Trophoblast cell (in vitro differentiated cells and primary cell): ENCODE results near the gene EIF3D.

ENCODE experiments used
- DNase-seq, 2 donors: peaks; one replicate each; pipeline ENCODE4 v3.0.0-alpha.2; 2016
- H2AFZ ChIP-seq: 2 replicates; pipeline ENCODE4 v1.6.1; 2013; ENCODE audit warnings: low read length, moderate library complexity, mild to moderate bottlenecking; ENCODE audit not compliant: insufficient read depth, poor library complexity
- H2AK5ac ChIP-seq: 2 replicates; pipeline ENCODE4 v1.6.1; 2013; ENCODE audit warnings: mild to moderate bottlenecking, low read length
- H2BK120ac ChIP-seq: 2 replicates; pipeline ENCODE4 v1.6.1; 2013; ENCODE audit warnings: low read length, mild to moderate bottlenecking, moderate library complexity; ENCODE audit not compliant: insufficient read depth, poor library complexity
- H2BK12ac ChIP-seq: 2 replicates; pipeline ENCODE4 v1.6.1; 2013; ENCODE audit warnings: mild to moderate bottlenecking, low read length, moderate library complexity
- H2BK5ac ChIP-seq: 2 replicates; pipeline ENCODE4 v1.6.1; 2013; ENCODE audit warnings: low read length, low read depth, moderate library complexity, mild to moderate bottlenecking; ENCODE audit not compliant: poor library complexity
- H3K14ac ChIP-seq: 2 replicates; pipeline ENCODE4 v1.6.1; 2013; ENCODE audit warnings: mild to moderate bottlenecking, low read length
- H3K18ac ChIP-seq: 2 replicates; pipeline ENCODE4 v1.6.1; 2013; ENCODE audit warnings: mild to moderate bottlenecking, low read length
- H3K23ac ChIP-seq: 2 replicates; pipeline ENCODE4 v1.6.1; 2013; ENCODE audit warnings: low read length
- H3K27ac ChIP-seq: 2 replicates; pipeline ENCODE4 v1.5.1; 2013; ENCODE audit warnings: low read depth, mild to moderate bottlenecking, inconsistent platforms, low read length, moderate library complexity
- H3K27me3 ChIP-seq: 2 replicates; pipeline ENCODE4 v1.6.1; 2013; ENCODE audit warnings: inconsistent platforms, mild to moderate bottlenecking, low read length, moderate library complexity; ENCODE audit not compliant: insufficient read depth
- H3K36me3 ChIP-seq, 2 experiments: 1 replicate in 1 of 2; 2 replicates in 1 of 2; pipeline ENCODE4 v1.6.1; 2013; ENCODE audit warnings: low read length in 2 of 2, mild to moderate bottlenecking in 2 of 2, moderate library complexity in 1 of 2; ENCODE audit not compliant: insufficient read depth in 2 of 2, control insufficient read depth in 1 of 2
- H3K4ac ChIP-seq: 2 replicates; pipeline ENCODE4 v1.6.1; 2013; ENCODE audit warnings: low read depth, mild to moderate bottlenecking, low read length, moderate library complexity
- H3K4me1 ChIP-seq, 2 experiments: 1 replicate in 1 of 2; 2 replicates in 1 of 2; pipeline ENCODE4 v1.6.1; 2013; ENCODE audit warnings: low read length in 2 of 2, mild to moderate bottlenecking in 2 of 2, moderate library complexity in 1 of 2; ENCODE audit not compliant: insufficient read depth in 2 of 2, control insufficient read depth in 1 of 2
- H3K4me2 ChIP-seq: 2 replicates; pipeline ENCODE4 v1.6.1; 2013; ENCODE audit warnings: inconsistent platforms, mild to moderate bottlenecking, low read length, moderate library complexity
- H3K4me3 ChIP-seq: 2 replicates; pipeline ENCODE4 v1.5.1; 2013; ENCODE audit warnings: mild to moderate bottlenecking, low read depth, low read length, inconsistent platforms
- H3K79me1 ChIP-seq: one replicate; pipeline ENCODE4 v1.6.1; 2013; ENCODE audit warnings: low read length
- H3K79me2 ChIP-seq: 2 replicates; pipeline ENCODE4 v1.6.1; 2013; ENCODE audit warnings: low read length, mild to moderate bottlenecking; ENCODE audit not compliant: control insufficient read depth, insufficient read depth, poor library complexity
- H3K9ac ChIP-seq: 2 replicates; pipeline ENCODE4 v1.6.1; 2013; ENCODE audit warnings: mild to moderate bottlenecking, low read length
- H3K9me3 ChIP-seq: 2 replicates; pipeline ENCODE4 v1.6.1; 2013; ENCODE audit warnings: low read depth, mild to moderate bottlenecking, control low read depth, inconsistent platforms, low read length; ENCODE audit not compliant: insufficient read depth
- H4K12ac ChIP-seq: 2 replicates; pipeline ENCODE4 v1.6.1; 2013; ENCODE audit warnings: low read depth, mild to moderate bottlenecking, low read length, moderate library complexity
- H4K8ac ChIP-seq: 2 replicates; pipeline ENCODE4 v1.6.1; 2013; ENCODE audit warnings: low read depth, mild to moderate bottlenecking, low read length, moderate library complexity
- H4K91ac ChIP-seq: one replicate; pipeline ENCODE4 v1.6.1; 2013; ENCODE audit warnings: low read depth, mild to moderate bottlenecking, low read length, moderate library complexity
- WGBS: extraction: QIAGEN DNeasy Blood & Tissue Kit; methylation state at CpG from one replicate; pipeline ENCODE4 v1.1.7; 2013; ENCODE audit warnings: missing lambda C conversion rate; ENCODE audit not compliant: insufficient read length, insufficient coverage; ENCODE audit errors: extremely low coverage; 5-methylcytosine and 5-hydroxymethylcytosine counted together

The EIF3D gene

DNA sequence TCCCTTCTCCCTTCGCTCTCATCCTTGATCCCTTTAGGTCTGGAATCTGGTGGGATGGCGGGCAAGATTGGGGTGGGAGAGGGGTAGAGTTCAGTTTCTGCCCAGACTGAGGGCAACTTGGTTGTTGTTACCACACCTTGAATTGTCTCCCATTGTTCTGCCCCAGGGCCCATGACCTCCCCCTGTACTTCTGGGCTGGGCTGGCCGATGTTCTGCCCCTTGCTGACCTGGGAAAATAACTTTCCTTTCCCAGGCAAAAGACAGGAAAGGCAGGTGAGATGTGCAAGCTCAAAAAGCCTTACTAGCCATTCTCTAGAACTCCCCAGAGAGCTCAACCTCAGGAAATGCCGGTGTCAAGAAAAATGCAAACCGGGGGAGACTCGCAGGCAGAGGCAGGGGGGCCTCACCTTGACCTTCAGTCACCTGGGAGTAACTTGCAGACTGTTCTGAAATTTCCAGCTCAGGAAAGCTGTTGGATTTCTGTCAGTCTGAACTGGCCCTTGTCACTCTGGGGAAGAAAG is 32.4 kb upstream of the EIF3D start:
- no peak overlapping the region for H2BK120ac ChIP-seq
- no peak overlapping the region for H4K8ac ChIP-seq
- no peak overlapping the region for H3K27ac ChIP-seq
- no peaks in the 10 kb centered on the region for H3K79me1 ChIP-seq
- no peak overlapping the region for H3K23ac ChIP-seq
- WGBS = no CpG with 5 or more reads among the region's 6 CpGs
- H3K4me2 ChIP-seq = no peak overlapping the region
- no peak overlapping the region for H3K4me3 ChIP-seq
- no peak overlapping the region for H3K4ac ChIP-seq
- H3K36me3 ChIP-seq = no peaks in the 10 kb centered on the region
- H3K9ac ChIP-seq = no peak overlapping the region
- DNase-seq = no peak
- no peak overlapping the region for H2BK5ac ChIP-seq
- H3K79me2 ChIP-seq = no peaks in the 10 kb centered on the region
- no peak overlapping the region for H2BK12ac ChIP-seq
- H3K4me1 ChIP-seq = peaks cover 0 to 2% of the 10 kb centered on the region in 2 experiments
- H3K14ac ChIP-seq = no peak overlapping the region
- no peak overlapping the region for H2AFZ ChIP-seq
- H2AK5ac ChIP-seq = no peak overlapping the region
- H3K27me3 ChIP-seq = no peaks in the 10 kb centered on the region
- no peak overlapping the region for H3K18ac ChIP-seq
- no peak overlapping the region for H4K12ac ChIP-seq
- H4K91ac ChIP-seq = no peak overlapping the region
- no peaks in the 10 kb centered on the region for H3K9me3 ChIP-seq

DNA sequence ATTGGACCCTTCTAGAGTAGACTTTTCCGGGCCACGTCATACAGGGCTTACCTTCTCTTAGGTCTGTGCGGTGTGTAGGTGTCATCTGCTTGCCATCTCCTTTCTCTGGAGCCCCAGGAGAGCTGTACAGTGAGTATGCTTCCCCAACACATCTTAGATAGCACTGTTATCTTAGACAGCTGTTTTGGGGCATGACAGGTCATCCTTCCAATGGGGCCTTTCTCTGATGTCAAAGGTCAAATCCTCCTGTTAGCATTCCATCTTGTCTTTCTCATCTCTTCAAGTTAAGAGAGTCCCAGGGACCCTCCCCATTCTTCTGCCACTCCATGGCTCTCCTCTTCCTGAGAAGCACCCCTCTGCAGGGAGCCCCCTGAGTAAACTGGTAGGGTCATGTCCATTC is 31.0 kb upstream of the EIF3D start:
- Histone ChIP-seq H3K9ac (no peak overlapping the region), H2AK5ac (no peak overlapping the region), H3K36me3 (no peaks in the 10 kb centered on the region), H4K8ac (no peak overlapping the region), H3K27me3 (no peaks in the 10 kb centered on the region), H3K23ac (no peak overlapping the region), H3K14ac (no peak overlapping the region), H3K4ac (no peak overlapping the region), H3K4me1 (peaks cover 0 to 2% of the 10 kb centered on the region in 2 experiments), H2AFZ (no peak overlapping the region), H2BK12ac (no peak overlapping the region), H3K4me2 (no peak overlapping the region), H2BK120ac (no peak overlapping the region), H4K12ac (no peak overlapping the region), H4K91ac (no peak overlapping the region), H3K79me2 (no peaks in the 10 kb centered on the region), H3K79me1 (no peaks in the 10 kb centered on the region), H2BK5ac (no peak overlapping the region), H3K9me3 (no peaks in the 10 kb centered on the region), H3K4me3 (no peak overlapping the region), H3K27ac (no peak overlapping the region), H3K18ac (no peak overlapping the region)
- no CpG with 5 or more reads among the region's 3 CpGs for WGBS
- DNase-seq = no peak

DNA sequence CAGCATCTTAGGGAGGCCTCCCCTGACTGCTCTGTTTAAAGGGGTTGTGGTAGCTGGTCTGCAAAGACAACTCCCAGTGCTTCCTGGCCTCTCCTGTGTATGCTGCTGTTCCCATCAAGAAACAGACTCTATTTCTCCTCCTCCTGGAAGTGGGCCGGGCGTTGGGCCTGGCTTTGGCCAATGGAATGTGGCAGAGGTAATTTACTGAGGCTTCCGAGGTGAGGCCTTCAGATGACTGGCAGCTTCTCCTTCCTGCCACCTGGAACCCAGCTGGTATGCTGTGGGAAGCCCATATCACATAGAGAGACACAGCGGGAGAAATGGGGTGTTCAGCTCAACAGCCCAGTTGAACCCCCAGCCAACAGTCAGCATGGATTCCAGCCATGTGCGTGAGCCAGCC is 25.1 kb upstream of the EIF3D start:
- H3K27me3 ChIP-seq = no peaks in the 10 kb centered on the region
- H3K4me1 ChIP-seq = no peaks in the 10 kb centered on the region
- H3K36me3 ChIP-seq = no peaks in the 10 kb centered on the region
- no peak overlapping the region for H3K9ac ChIP-seq
- H3K4ac ChIP-seq = no peak overlapping the region
- H3K4me3 ChIP-seq = no peak overlapping the region
- H4K8ac ChIP-seq = no peak overlapping the region
- H3K79me1 ChIP-seq = no peaks in the 10 kb centered on the region
- H2BK5ac ChIP-seq = no peak overlapping the region
- no peak overlapping the region for H2AFZ ChIP-seq
- H2AK5ac ChIP-seq = no peak overlapping the region
- H3K79me2 ChIP-seq = no peaks in the 10 kb centered on the region
- no peak overlapping the region for H2BK120ac ChIP-seq
- no peaks in the 10 kb centered on the region for H3K9me3 ChIP-seq
- no peak overlapping the region for H3K23ac ChIP-seq
- WGBS = no CpG with 5 or more reads among the region's 5 CpGs
- H3K27ac ChIP-seq = no peak overlapping the region
- H3K18ac ChIP-seq = no peak overlapping the region
- H3K4me2 ChIP-seq = no peak overlapping the region
- H4K91ac ChIP-seq = no peak overlapping the region
- H4K12ac ChIP-seq = no peak overlapping the region
- H2BK12ac ChIP-seq = no peak overlapping the region
- DNase-seq = no peak
- no peak overlapping the region for H3K14ac ChIP-seq

DNA sequence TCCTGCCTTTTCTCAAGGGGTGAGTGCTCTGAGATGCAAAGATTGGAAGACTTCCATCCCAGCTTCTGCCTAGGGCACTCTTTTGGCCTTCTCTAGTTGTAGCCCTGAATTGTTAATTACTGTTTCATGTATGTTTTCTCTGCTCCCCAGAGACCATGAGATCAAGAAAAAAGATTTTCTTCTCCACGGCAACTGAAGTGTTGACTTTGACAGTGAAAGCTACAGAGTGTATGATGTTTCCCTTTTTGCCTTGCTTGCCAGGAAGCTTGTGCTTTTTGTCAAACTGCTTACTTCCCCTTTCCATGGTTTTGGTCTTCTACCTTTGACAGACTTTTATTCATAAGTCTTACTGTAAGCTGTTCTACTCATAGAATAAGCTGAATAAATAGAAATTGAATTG is 23.3 kb upstream of the EIF3D start:
- H3K9me3 ChIP-seq = no peaks in the 10 kb centered on the region
- H2AFZ ChIP-seq = no peak overlapping the region
- no peak overlapping the region for H3K14ac ChIP-seq
- no peak overlapping the region for H2BK120ac ChIP-seq
- H3K27me3 ChIP-seq = no peaks in the 10 kb centered on the region
- DNase-seq = no peak
- H3K4me3 ChIP-seq = no peak overlapping the region
- H3K79me2 ChIP-seq = no peaks in the 10 kb centered on the region
- no peak overlapping the region for H2BK5ac ChIP-seq
- H3K4me2 ChIP-seq = no peak overlapping the region
- H3K79me1 ChIP-seq = no peaks in the 10 kb centered on the region
- no peak overlapping the region for H2AK5ac ChIP-seq
- H4K8ac ChIP-seq = no peak overlapping the region
- no peak overlapping the region for H4K12ac ChIP-seq
- H4K91ac ChIP-seq = no peak overlapping the region
- H3K27ac ChIP-seq = no peak overlapping the region
- no peak overlapping the region for H3K23ac ChIP-seq
- H3K4ac ChIP-seq = no peak overlapping the region
- H3K18ac ChIP-seq = no peak overlapping the region
- H2BK12ac ChIP-seq = no peak overlapping the region
- peaks cover 0 to 4% of the 10 kb centered on the region in 2 experiments for H3K4me1 ChIP-seq
- no CpG with 5 or more reads among the region's 1 CpG for WGBS
- H3K9ac ChIP-seq = no peak overlapping the region
- H3K36me3 ChIP-seq = no peaks in the 10 kb centered on the region
